Stimulated activated CD4-positive, alpha-beta T cell treated with anti-CD3 and anti-CD28 coated beads, Interleukin-15, amount 100 ng/mL, for 1 hour (primary cell): ENCODE data around the gene APOM.
A peak's percentile ranks its signal among the peaks of the same experiment; 100 is the strongest.

Source experiments
- DNase-seq, 2 donors: peaks; one replicate each; pipeline ENCODE4 v3.0.0-alpha.2; 2020; ENCODE audit warnings: low read depth in 1 of 2, low spot score in 1 of 2

APOM gene

GRCh38 chr6:31702819-31703716, 47.4 kb downstream of the APOM start, which contains the start of gene ABHD16A:
Gene ABHD16A (minus strand): TSS chr6:31703324. CDS start chr6:31703281, 43 bp downstream.
- DNase-seq: peak; percentile 95

DNA sequence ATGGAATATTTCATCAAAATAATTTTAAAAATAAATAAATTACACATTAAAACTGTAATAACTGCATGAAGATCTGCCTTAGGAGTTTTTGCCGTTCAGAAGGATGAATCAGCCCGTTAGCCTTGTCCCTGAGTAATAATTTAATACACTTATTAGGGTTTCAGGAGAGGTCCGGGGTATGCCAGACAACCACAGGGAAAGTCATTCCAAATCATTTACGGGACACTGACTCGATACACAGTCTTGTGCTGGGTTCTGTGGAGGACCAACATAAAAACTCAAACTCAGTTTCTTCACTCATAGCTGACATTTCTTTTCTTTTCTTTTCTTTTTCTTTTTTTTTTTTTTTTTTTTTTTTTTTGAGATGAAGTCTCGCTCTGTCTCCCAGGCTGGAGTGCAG, 50.2 kb downstream of the APOM start:
- DNase-seq: no peak

DNA sequence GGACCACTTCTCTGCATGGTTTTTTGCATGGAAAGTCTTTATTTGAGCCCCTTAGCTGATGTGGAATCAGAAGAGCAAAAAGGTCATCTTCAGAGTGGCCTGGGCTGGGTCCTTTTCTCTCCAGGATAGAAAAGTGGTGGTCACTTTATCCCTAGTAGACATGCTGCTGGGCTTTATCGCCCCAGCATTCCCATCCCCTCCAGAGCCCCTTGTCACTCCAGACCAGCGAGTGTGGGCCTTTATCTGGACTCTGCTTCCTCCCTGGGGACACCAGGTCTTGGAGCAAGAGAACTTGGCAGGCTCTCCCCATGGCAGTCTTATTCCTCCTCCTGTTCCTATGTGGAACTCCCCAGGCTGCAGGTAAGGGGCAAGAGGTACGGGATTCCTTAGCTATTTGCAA, 50.9 kb downstream of the APOM start, which contains the start of gene LY6G6F:
LY6G6F (plus strand) TSS at position 268 of the 400 bp plus-strand sequence; CDS start at position 309, 41 bp downstream.
- no peak for DNase-seq

GRCh38 chr6:31707701-31708100, 52.0 kb downstream of the APOM start:
- no peak for DNase-seq
